Gastroesophageal sphincter (tissue), 4 donors: Measurements from ENCODE around the gene ZNF195. TPM values are rescaled to one million over a fixed set of nuclear protein-coding genes. Genes with fewer than 3 reads are reported as not detected.

ENCODE experiments used
- ATAC-seq: fragments of 150-250 bp; one replicate; pipeline ENCODE4 v1.9.1; 2016; ENCODE audit warnings: mild to moderate bottlenecking, moderate library complexity
- H3K27ac ChIP-seq, 4 donors: fragments of 200-600 bp; sonication (generic) in 3 of 4; 1 replicate in 3 of 4; 2 replicates in 1 of 4; pipeline ENCODE4 v1.5.1; 2016 to 2019
- H3K27me3 ChIP-seq: fragments of 200-600 bp; sonication (generic); one replicate; pipeline ENCODE4 v1.5.1; 2019
- H3K36me3 ChIP-seq, 2 donors: fragments of 200-600 bp; sonication (generic); one replicate each; pipeline ENCODE4 v1.5.1; 2019; ENCODE audit warnings: control low read depth in 1 of 2
- H3K4me1 ChIP-seq, 3 donors: fragments of 200-600 bp; sonication (generic); 1 replicate in 2 of 3; 2 replicates in 1 of 3; pipeline ENCODE4 v1.5.1; 2016 to 2019; ENCODE audit warnings: control low read depth in 2 of 3
- H3K4me3 ChIP-seq, 2 donors: fragments of 200-600 bp; sonication (generic); one replicate each; pipeline ENCODE4 v1.5.1; 2019; ENCODE audit warnings: mild to moderate bottlenecking in 1 of 2, moderate library complexity in 1 of 2
- H3K9me3 ChIP-seq, 3 donors: fragments of 200-600 bp; sonication (generic); one replicate each; pipeline ENCODE4 v1.5.1; 2017 to 2019; ENCODE audit warnings: control low read depth in 2 of 3
- CTCF ChIP-seq, 4 experiments: fragments of 200-600 bp in 2 of 4; fragments of 450-650 bp in 2 of 4; sonication (generic) in 1 of 4; IDR thresholded peaks; one replicate each; pipeline ENCODE4 v1.5.1; 2017 to 2019; ENCODE audit warnings: antibody characterized with exemption in 4 of 4, mild to moderate bottlenecking in 2 of 4, moderate library complexity in 2 of 4
- EP300 ChIP-seq: sonication (generic); formaldehyde crosslinking; IDR thresholded peaks from one replicate; pipeline ENCODE4 v1.6.1; 2017; ENCODE audit warnings: antibody characterized with exemption, mild to moderate bottlenecking
- POLR2A ChIP-seq, 2 donors: fragments of 450-650 bp; IDR thresholded peaks; one replicate each; pipeline ENCODE4 v1.6.1; 2017; ENCODE audit warnings: antibody characterized with exemption in 2 of 2, mild to moderate bottlenecking in 2 of 2, moderate library complexity in 1 of 2
- POLR2AphosphoS5 ChIP-seq: sonication (generic); formaldehyde crosslinking; IDR thresholded peaks from one replicate; pipeline ENCODE4 v1.6.1; 2017; ENCODE audit warnings: antibody characterized with exemption
- WGBS, 2 donors: methylation state at CpG; one replicate each; pipeline ENCODE4 v1.1.5; 2018; ENCODE audit warnings: low coverage in 1 of 2; 5-methylcytosine and 5-hydroxymethylcytosine counted together
- total RNA-seq, 4 donors: library from RNA; depleted of rRNA; stranded (reverse); fragments of >200 nt; gene quantifications; one replicate each; pipeline ENCODE4 v1.1.0, GENCODE V29; 2016

The ZNF195 gene
- total RNA-seq, 4 donors from 2014 or later: 7.9 to 19.9 (median 12.6) TPM

GRCh38 chr11:3357302-3357701, 21.6 kb downstream of the ZNF195 start:
- no peak for ATAC-seq
- 92 to 95% methylated on average over 2 to 11 of the region's 11 CpGs for WGBS, 2 donors
- Histone ChIP-seq H3K27ac (no peak overlapping the region), H3K27me3 (no peaks in the 10 kb centered on the region), H3K4me1 (no peaks in the 10 kb centered on the region), H3K4me3 (no peak overlapping the region), H3K9me3 (peaks cover 0 to 79% (median 3%) of the 10 kb centered on the region in 3 donors), H3K36me3 (peaks cover 18 to 49% of the 10 kb centered on the region in 2 donors)
- TF ChIP-seq POLR2AphosphoS5: no peak
- no peak for TF ChIP-seq CTCF (IDR thresholded peaks at IDR 0.05)
- no peak for TF ChIP-seq EP300
- no peak for TF ChIP-seq POLR2A (IDR thresholded peaks at IDR 0.05)

GRCh38 chr11:3356858-3357257, 22.1 kb downstream of the ZNF195 start:
- WGBS, 2 donors: 98% methylated on average over 10 of the region's 10 CpGs
- Histone ChIP-seq H3K4me1 (no peaks in the 10 kb centered on the region), H3K4me3 (no peak overlapping the region), H3K9me3 (peaks cover 0 to 77% (median 3%) of the 10 kb centered on the region in 3 donors), H3K27me3 (no peaks in the 10 kb centered on the region), H3K27ac (no peak overlapping the region), H3K36me3 (peaks cover 18 to 44% of the 10 kb centered on the region in 2 donors)
- no peak for ATAC-seq
- TF ChIP-seq POLR2A (IDR thresholded peaks at IDR 0.05): no peak
- TF ChIP-seq POLR2AphosphoS5: no peak
- TF ChIP-seq CTCF (IDR thresholded peaks at IDR 0.05): no peak
- TF ChIP-seq EP300: no peak

GRCh38 chr11:3353066-3353465, 25.9 kb downstream of the ZNF195 start:
- Histone ChIP-seq H3K27me3 (no peaks in the 10 kb centered on the region), H3K9me3 (peaks cover 0 to 44% (median 0%) of the 10 kb centered on the region in 3 donors), H3K36me3 (peaks cover 0 to 12% of the 10 kb centered on the region in 2 donors), H3K4me3 (no peak overlapping the region), H3K27ac (no peak overlapping the region), H3K4me1 (no peaks in the 10 kb centered on the region)
- 85 to 88% methylated on average over 3 to 5 of the region's 5 CpGs for WGBS, 2 donors
- no peak for ATAC-seq
- TF ChIP-seq POLR2AphosphoS5 (no peak), POLR2A (IDR thresholded peaks at IDR 0.05) (no peak), CTCF (IDR thresholded peaks at IDR 0.05) (no peak), EP300 (no peak)

GRCh38 chr11:3347127-3347526, 31.8 kb downstream of the ZNF195 start:
- no peaks in the 10 kb centered on the region for H3K4me1 ChIP-seq
- TF ChIP-seq CTCF (IDR thresholded peaks at IDR 0.05): no peak
- no peak for TF ChIP-seq EP300
- TF ChIP-seq POLR2AphosphoS5: no peak
- H3K27me3 ChIP-seq: peaks cover 5% of the 10 kb centered on the region
- H3K36me3 ChIP-seq: no peaks in the 10 kb centered on the region
- no peak overlapping the region for H3K27ac ChIP-seq
- 67 to 86% methylated on average over 1 of the region's 1 CpG for WGBS, 2 donors
- H3K9me3 ChIP-seq: peaks cover 0 to 5% (median 0%) of the 10 kb centered on the region in 3 donors
- ATAC-seq: no peak
- no peak overlapping the region for H3K4me3 ChIP-seq

- ATAC-seq: no peak
- TF ChIP-seq POLR2AphosphoS5: no peak
- no peak for TF ChIP-seq CTCF (IDR thresholded peaks at IDR 0.05)
- no peak for TF ChIP-seq POLR2A (IDR thresholded peaks at IDR 0.05)
- no peak for TF ChIP-seq EP300
- 100% methylated on average over 1 to 5 of the region's 9 CpGs for WGBS, 2 donors
Measured at GRCh38 chr11:3346587-3346986, 32.4 kb downstream of the ZNF195 start.

More at GRCh38 chr11:3346587-3346986, 32.4 kb downstream of the ZNF195 start:
- Histone ChIP-seq H3K27ac (no peak overlapping the region), H3K4me1 (no peaks in the 10 kb centered on the region), H3K4me3 (no peak overlapping the region), H3K27me3 (peaks cover 5% of the 10 kb centered on the region), H3K36me3 (no peaks in the 10 kb centered on the region), H3K9me3 (peaks cover 0 to 5% (median 0%) of the 10 kb centered on the region in 3 donors)
